Measurements from ENCODE around the gene SLC8A1. TPM values are rescaled to one million over a fixed set of nuclear protein-coding genes. Genes with fewer than 3 reads are reported as not detected.
A peak's percentile ranks its signal among the peaks of the same experiment; 100 is the strongest.

The SLC8A1 gene
- total and polyA plus RNA-seq, 11 donors, result 61.9 to 1,521 (median 827) TPM

DNA sequence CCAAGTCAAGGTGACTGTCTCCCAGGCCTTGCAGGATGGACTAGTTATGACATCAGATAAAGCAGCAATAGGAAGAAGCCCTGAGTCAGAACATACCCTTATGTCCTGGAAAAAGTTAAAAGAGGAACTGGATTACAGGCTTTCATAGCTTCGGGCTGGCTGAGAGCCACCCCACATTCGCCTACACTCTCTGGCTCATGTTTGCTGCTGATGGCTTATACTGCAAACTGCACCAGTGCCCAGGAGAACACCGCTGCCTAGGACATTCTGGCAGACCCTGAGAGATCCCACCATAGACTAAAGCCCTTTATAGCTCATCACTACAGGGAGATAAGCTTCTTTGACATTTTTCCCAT is 20.3 kb downstream of the SLC8A1 start:
- ATAC-seq (peak; percentile 53 to 74 (median 70)), DNase-seq (peak in 4 of 5 donors; percentile 47 to 71 (median 57))
- Histone ChIP-seq H3K36me3 (peaks cover 0 to 22% (median 0%) of the 10 kb centered on the region in 9 donors), H3K4me3 (no peak overlapping the region), H3K9me3 (no peaks in the 10 kb centered on the region), H3K27me3 (no peaks in the 10 kb centered on the region), H3K4me1 (peaks cover 3 to 98% (median 65%) of the 10 kb centered on the region in 12 donors), H3K27ac (peak overlapping the region in 10 of 12 donors; percentile 7 to 77 (median 51))
- 24 to 42% (median 34%) methylated on average over 3 of the region's 3 CpGs for WGBS, 4 donors
- intact Hi-C loops (cut with DNase I), result loop anchor here in 1 of 10 donors (10.0 kb wide), 1 partner anchor 187 kb away; no protein-coding TSS in a partner anchor
- TF ChIP-seq POLR2A (IDR thresholded peaks at IDR 0.05), result no peak
- TF ChIP-seq, protein P1, sequence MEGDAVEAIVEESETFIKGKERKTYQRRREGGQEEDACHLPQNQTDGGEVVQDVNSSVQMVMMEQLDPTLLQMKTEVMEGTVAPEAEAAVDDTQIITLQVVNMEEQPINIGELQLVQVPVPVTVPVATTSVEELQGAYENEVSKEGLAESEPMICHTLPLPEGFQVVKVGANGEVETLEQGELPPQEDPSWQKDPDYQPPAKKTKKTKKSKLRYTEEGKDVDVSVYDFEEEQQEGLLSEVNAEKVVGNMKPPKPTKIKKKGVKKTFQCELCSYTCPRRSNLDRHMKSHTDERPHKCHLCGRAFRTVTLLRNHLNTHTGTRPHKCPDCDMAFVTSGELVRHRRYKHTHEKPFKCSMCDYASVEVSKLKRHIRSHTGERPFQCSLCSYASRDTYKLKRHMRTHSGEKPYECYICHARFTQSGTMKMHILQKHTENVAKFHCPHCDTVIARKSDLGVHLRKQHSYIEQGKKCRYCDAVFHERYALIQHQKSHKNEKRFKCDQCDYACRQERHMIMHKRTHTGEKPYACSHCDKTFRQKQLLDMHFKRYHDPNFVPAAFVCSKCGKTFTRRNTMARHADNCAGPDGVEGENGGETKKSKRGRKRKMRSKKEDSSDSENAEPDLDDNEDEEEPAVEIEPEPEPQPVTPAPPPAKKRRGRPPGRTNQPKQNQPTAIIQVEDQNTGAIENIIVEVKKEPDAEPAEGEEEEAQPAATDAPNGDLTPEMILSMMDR (IDR thresholded peaks at IDR 0.05), result no peak

DNA sequence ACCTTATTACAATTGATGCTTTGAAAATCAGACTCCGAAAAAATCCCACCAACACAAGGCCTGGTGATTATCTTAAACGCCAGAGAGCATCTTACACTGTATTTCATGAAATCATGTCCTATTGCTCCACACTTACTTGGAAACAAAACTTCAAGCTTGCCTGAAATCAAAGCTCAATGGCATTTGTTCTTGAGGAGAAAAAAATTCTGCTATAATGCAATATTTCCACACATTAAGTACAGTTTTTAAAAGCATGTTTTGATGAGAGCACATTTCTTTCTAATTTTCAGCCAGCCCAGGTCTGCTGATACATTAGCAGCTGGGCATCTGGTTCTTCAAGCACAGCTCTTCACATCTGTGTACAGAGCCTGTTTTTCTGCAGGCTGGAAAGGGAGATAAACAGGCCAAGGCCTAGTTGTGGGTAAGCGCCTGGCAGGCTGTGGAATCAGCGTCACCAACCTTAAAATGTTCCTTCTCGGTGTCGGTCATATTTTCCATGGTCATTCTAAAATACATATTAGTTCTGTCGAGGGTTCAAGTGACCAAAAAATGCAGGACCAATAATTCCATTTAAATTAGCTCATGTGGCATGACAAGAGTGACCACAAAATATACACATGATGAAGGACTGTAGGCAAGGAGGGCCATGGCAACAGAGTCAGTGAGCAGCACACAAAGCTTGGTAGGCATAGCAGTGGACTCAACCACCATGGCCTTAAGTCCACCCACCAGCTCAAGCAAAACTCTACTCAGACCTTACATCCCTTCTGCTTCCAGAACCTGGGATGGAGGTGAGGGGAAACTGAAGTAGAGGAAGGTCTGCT is 20.9 kb downstream of the SLC8A1 start:
- no peaks in the 10 kb centered on the region for H3K9me3 ChIP-seq
- intact Hi-C loops (cut with DNase I), result loop anchor here in 1 of 10 donors (10.0 kb wide), 1 partner anchor 186 kb away; no protein-coding TSS in a partner anchor
- TF ChIP-seq POLR2A (IDR thresholded peaks at IDR 0.05), result no peak
- TF ChIP-seq, protein P1 (IDR thresholded peaks at IDR 0.05), result no peak
- WGBS, 4 donors, result 56 to 60% (median 58%) methylated on average over 7 of the region's 7 CpGs
- ATAC-seq (peak in 3 of 4 donors; percentile 25 to 68 (median 51)), DNase-seq (no peak)
- peak overlapping the region in 10 of 12 donors; percentile 7 to 77 (median 51) for H3K27ac ChIP-seq
- peaks cover 3 to 95% (median 62%) of the 10 kb centered on the region in 12 donors for H3K4me1 ChIP-seq
- no peak overlapping the region for H3K4me3 ChIP-seq
- no peaks in the 10 kb centered on the region for H3K27me3 ChIP-seq
- peaks cover 0 to 22% (median 0%) of the 10 kb centered on the region in 9 donors for H3K36me3 ChIP-seq

DNA sequence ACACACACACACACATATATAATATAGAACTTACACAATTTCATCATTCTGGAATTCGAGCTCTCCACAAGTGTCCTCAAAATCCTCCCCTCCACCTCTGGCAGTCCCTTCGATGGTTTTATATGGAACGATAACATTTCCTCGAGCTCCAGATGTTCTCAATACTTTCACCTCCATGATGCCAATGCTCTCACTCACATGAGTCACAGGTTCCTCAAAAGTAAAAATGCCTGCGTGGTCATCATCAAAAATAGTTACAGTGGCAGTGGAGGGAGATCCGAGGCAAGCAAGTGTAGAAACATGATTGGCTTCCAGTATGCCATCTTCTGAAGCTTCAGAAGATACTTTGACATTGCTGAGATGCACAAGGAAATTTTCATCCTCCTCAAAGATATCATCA is 23.5 kb downstream of the SLC8A1 start:
- peak in 2 of 4 donors; percentile 33 to 43 for ATAC-seq
- intact Hi-C loops (cut with DNase I), result no loop called here
- Histone ChIP-seq H3K36me3 (peaks cover 0 to 22% (median 0%) of the 10 kb centered on the region in 9 donors), H3K27ac (peak overlapping the region in 2 of 12 donors; percentile 1 to 12), H3K4me3 (no peak overlapping the region), H3K4me1 (peaks cover 3 to 97% (median 41%) of the 10 kb centered on the region in 12 donors), H3K27me3 (no peaks in the 10 kb centered on the region), H3K9me3 (no peaks in the 10 kb centered on the region)
- DNase-seq, result no peak
- TF ChIP-seq, protein P1 (IDR thresholded peaks at IDR 0.05), result no peak
- TF ChIP-seq POLR2A (IDR thresholded peaks at IDR 0.05), result no peak
- WGBS, 4 donors, result 50 to 70% (median 61%) methylated on average over 6 of the region's 6 CpGs

DNA sequence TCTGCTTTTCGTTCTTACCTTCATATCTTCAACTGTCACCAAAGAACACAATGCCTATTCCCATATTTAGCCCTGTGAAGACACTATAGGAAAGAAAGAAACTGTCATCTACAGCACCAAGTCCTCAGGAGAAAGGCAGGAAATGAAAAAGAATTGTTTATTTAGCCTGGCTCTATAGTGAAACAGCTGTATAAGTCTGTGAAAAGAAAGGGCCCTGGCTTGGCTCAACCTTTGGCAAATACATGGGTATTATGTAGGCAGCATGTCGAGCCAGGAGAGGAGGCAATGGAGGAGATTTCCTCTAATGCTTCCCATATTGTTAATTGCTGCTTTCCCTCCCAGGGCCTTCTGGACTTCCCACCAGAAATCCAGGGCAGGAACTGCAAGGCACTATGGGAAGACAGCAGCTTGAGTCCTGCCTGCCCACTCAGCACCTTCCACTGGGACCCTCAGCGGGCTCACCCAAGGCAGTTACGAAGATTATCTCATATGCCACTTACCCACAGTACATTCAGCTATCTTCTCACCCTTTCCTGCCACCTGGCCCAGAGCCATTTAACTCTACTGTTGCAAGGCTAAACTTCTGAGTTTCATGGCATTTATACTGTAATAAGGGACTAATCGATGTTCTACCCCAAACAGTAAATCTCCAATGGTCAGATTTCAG is 30.1 kb downstream of the SLC8A1 start:
- intact Hi-C loops (cut with DNase I), result no loop called here
- 32 to 50% (median 40%) methylated on average over 5 of the region's 5 CpGs for WGBS, 4 donors
- peaks cover 6 to 97% (median 49%) of the 10 kb centered on the region in 12 donors for H3K4me1 ChIP-seq
- TF ChIP-seq POLR2A (IDR thresholded peaks at IDR 0.05), result no peak
- TF ChIP-seq, protein P1 (IDR thresholded peaks at IDR 0.05), result no peak
- peak overlapping the region in 11 of 12 donors; percentile 2 to 78 (median 35) for H3K27ac ChIP-seq
- no peaks in the 10 kb centered on the region for H3K27me3 ChIP-seq
- DNase-seq (peak in 1 of 5 donors; percentile 36), ATAC-seq (peak; percentile 27 to 50 (median 42))
- H3K9me3 ChIP-seq, result no peaks in the 10 kb centered on the region
- H3K36me3 ChIP-seq, result no peaks in the 10 kb centered on the region
- no peak overlapping the region for H3K4me3 ChIP-seq
